HEK293 (cell line): ENCODE measurements around the gene TEX19.

ENCODE experiments used
- CTCF ChIA-PET: fragments of 350-600 bp; formaldehyde crosslinking; extraction: SDS; loops from one replicate; lab custom pipeline; 2021; ENCODE audit warnings: antibody characterized with exemption; lab: Yijun Ruan, JAX
- POLR2A ChIA-PET: fragments of 300-600 bp; formaldehyde crosslinking; extraction: SDS; loops from one replicate; lab custom pipeline; 2020; ENCODE audit warnings: antibody characterized with exemption, inconsistent platforms; lab: Yijun Ruan, JAX
- H3K27ac ChIP-seq: fragments of 200-500 bp; sonication (Bioruptor generic); 2 replicates; pipeline ENCODE4 v1.5.1; 2014; ENCODE audit warnings: low read depth, low read length, control low read depth, inconsistent platforms; ENCODE audit errors: extremely low read depth
- H3K36me3 ChIP-seq, 2 experiments: fragments of 200-500 bp in 1 of 2; sonication (Bioruptor generic) in 1 of 2; 1 replicate in 1 of 2; 2 replicates in 1 of 2; pipeline ENCODE4 v1.5.1; 2014 to 2017; ENCODE audit warnings: inconsistent platforms in 2 of 2, low read length in 2 of 2; ENCODE audit not compliant: control insufficient read depth in 2 of 2, insufficient read depth in 1 of 2
- H3K4me1 ChIP-seq: fragments of 200-500 bp; sonication (Bioruptor generic); 2 replicates; pipeline ENCODE4 v1.5.1; 2014; ENCODE audit warnings: mild to moderate bottlenecking, low read length, inconsistent platforms; ENCODE audit not compliant: control insufficient read depth, insufficient read depth
- H3K4me3 ChIP-seq: 2 replicates; pipeline ENCODE4 v1.5.1; 2011; ENCODE audit warnings: low read depth, mild to moderate bottlenecking, control low read depth, low read length, moderate library complexity
- H3K9me3 ChIP-seq: fragments of 200-500 bp; sonication (Bioruptor generic); 2 replicates; pipeline ENCODE4 v1.5.1; 2014; ENCODE audit warnings: low read depth, low read length, inconsistent platforms; ENCODE audit not compliant: control insufficient read depth, insufficient read depth
- EGR2 ChIP-seq: fragments of 450-650 bp; formaldehyde crosslinking; IDR thresholded peaks from 2 replicates; pipeline ENCODE4 v1.5.1; 2016; ENCODE audit warnings: low read depth, missing biosample characterization, missing genetic modification characterization
- GLIS1 ChIP-seq: fragments of 450-650 bp; formaldehyde crosslinking; IDR thresholded peaks from 2 replicates; pipeline ENCODE4 v1.5.1; 2016; ENCODE audit warnings: missing biosample characterization, missing genetic modification characterization
- GLIS2 ChIP-seq: fragments of 450-650 bp; formaldehyde crosslinking; IDR thresholded peaks from 2 replicates; pipeline ENCODE4 v1.5.1; 2016; ENCODE audit warnings: missing biosample characterization, missing genetic modification characterization
- HOXA7 ChIP-seq: sonication (generic); formaldehyde crosslinking; IDR thresholded peaks from 2 replicates; pipeline ENCODE4 v1.8.1; 2022; ENCODE audit warnings: missing genetic modification reagents, borderline replicate concordance
- ZFP37 ChIP-seq: fragments of 450-650 bp; formaldehyde crosslinking; IDR thresholded peaks from 2 replicates; pipeline ENCODE4 v1.5.1; 2016; ENCODE audit warnings: missing biosample characterization, missing genetic modification characterization
- ZFP41 ChIP-seq: fragments of 450-650 bp; formaldehyde crosslinking; IDR thresholded peaks from 2 replicates; pipeline ENCODE4 v1.5.1; 2016; ENCODE audit warnings: missing biosample characterization, missing genetic modification characterization, borderline replicate concordance
- ZNF132 ChIP-seq: fragments of 450-650 bp; formaldehyde crosslinking; IDR thresholded peaks from 2 replicates; pipeline ENCODE4 v1.5.1; 2017; ENCODE audit warnings: missing biosample characterization, missing genetic modification characterization, borderline replicate concordance
- ZNF391 ChIP-seq: fragments of 450-650 bp; formaldehyde crosslinking; IDR thresholded peaks from 2 replicates; pipeline ENCODE4 v1.5.1; 2016; ENCODE audit warnings: low read depth, missing biosample characterization, missing genetic modification characterization, borderline replicate concordance
- ZNF394 ChIP-seq: fragments of 450-650 bp; formaldehyde crosslinking; IDR thresholded peaks from 2 replicates; pipeline ENCODE4 v1.5.1; 2016; ENCODE audit warnings: missing biosample characterization, missing genetic modification characterization, mild to moderate bottlenecking, moderate library complexity, borderline replicate concordance
- ZNF416 ChIP-seq: fragments of 450-650 bp; formaldehyde crosslinking; IDR thresholded peaks from 2 replicates; pipeline ENCODE4 v1.5.1; 2016; ENCODE audit warnings: missing biosample characterization, missing genetic modification characterization
- ZNF473 ChIP-seq: fragments of 450-650 bp; formaldehyde crosslinking; IDR thresholded peaks from 2 replicates; pipeline ENCODE4 v1.5.1; 2017; ENCODE audit warnings: missing biosample characterization, missing genetic modification characterization
- ZNF555 ChIP-seq: fragments of 450-650 bp; formaldehyde crosslinking; conservative IDR thresholded peaks from 2 replicates; pipeline ENCODE4 v1.5.1; 2017; ENCODE audit warnings: missing biosample characterization, mild to moderate bottlenecking, missing genetic modification characterization, inconsistent platforms
- ZNF558 ChIP-seq: fragments of 450-650 bp; formaldehyde crosslinking; IDR thresholded peaks from 2 replicates; pipeline ENCODE4 v1.5.1; 2016; ENCODE audit warnings: missing biosample characterization, missing genetic modification characterization
- ZNF560 ChIP-seq: fragments of 450-650 bp; formaldehyde crosslinking; IDR thresholded peaks from 2 replicates; pipeline ENCODE4 v1.5.1; 2017; ENCODE audit warnings: missing biosample characterization, missing genetic modification characterization, borderline replicate concordance
- ZNF776 ChIP-seq: fragments of 450-650 bp; formaldehyde crosslinking; IDR thresholded peaks from 2 replicates; pipeline ENCODE4 v1.5.0; 2017; ENCODE audit warnings: missing biosample characterization, missing genetic modification characterization, borderline replicate concordance
- ZNF791 ChIP-seq: fragments of 450-650 bp; formaldehyde crosslinking; IDR thresholded peaks from 2 replicates; pipeline ENCODE4 v1.5.1; 2016; ENCODE audit warnings: missing biosample characterization, missing genetic modification characterization
- TF ChIP-seq, protein P1 (sequence below): fragments of 450-650 bp; formaldehyde crosslinking; IDR thresholded peaks from 2 replicates; pipeline ENCODE4 v1.5.1; 2016; ENCODE audit warnings: missing biosample characterization, missing genetic modification characterization
- TF ChIP-seq, protein P2 (sequence below): fragments of 450-650 bp; formaldehyde crosslinking; IDR thresholded peaks from 2 replicates; pipeline ENCODE4 v1.5.1; 2016; ENCODE audit warnings: missing biosample characterization, missing genetic modification characterization, borderline replicate concordance
- TF ChIP-seq, protein P3 (sequence below): fragments of 450-650 bp; formaldehyde crosslinking; IDR thresholded peaks from 2 replicates; pipeline ENCODE4 v1.5.1; 2016; ENCODE audit warnings: missing biosample characterization, missing genetic modification characterization, low read depth
- TF ChIP-seq, protein P4 (sequence below): fragments of 450-650 bp; formaldehyde crosslinking; IDR thresholded peaks from 2 replicates; pipeline ENCODE4 v1.5.1; 2016; ENCODE audit warnings: missing biosample characterization, missing genetic modification characterization
- TF ChIP-seq, protein P5 (sequence below): fragments of 450-650 bp; formaldehyde crosslinking; IDR thresholded peaks from 2 replicates; pipeline ENCODE4 v1.5.0; 2017; ENCODE audit warnings: missing biosample characterization, missing genetic modification characterization, borderline replicate concordance
- TF ChIP-seq, protein P6 (sequence below): fragments of 450-650 bp; formaldehyde crosslinking; optimal IDR thresholded peaks from 2 replicates; pipeline ENCODE3; 2016; ENCODE audit warnings: missing biosample characterization, mild to moderate bottlenecking, missing genetic modification characterization

Gene TEX19

DNA sequence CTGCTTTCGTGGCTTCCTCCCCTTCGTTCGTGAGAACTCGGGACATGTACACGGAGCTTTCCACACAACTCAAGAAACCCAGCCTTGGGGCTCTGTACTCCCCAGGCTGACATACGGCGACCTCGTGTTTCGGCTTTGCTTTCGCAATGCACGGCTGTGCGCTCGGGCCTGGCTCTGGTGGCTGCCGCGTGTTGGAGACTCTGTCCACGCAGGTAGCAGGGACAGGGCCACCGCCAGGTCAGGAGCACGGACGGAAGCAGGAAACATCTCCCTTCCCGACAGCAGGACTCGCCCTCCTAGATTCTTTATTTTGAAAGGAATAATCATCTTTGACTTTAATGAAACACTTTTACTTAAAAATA lies 29.9 kb downstream of the TEX19 start:
- Histone ChIP-seq H3K36me3 (peaks cover 0 to 20% of the 10 kb centered on the region in 2 experiments; a peak in 1 of 3 replicates), H3K9me3 (no peaks in the 10 kb centered on the region), H3K27ac (no peak overlapping the region), H3K4me1 (no peaks in the 10 kb centered on the region), H3K4me3 (no peak overlapping the region)
- ChIA-PET CTCF (no interaction called here), POLR2A (no interaction called here)
- TF ChIP-seq HOXA7 (CRISPR knock-in tag) (no peak), ZNF416 (no peak), ZNF791 (no peak), EGR2 (no peak), ZNF391 (tag by site-specific recombination) (no peak), ZFP41 (no peak), ZNF555 (tag by site-specific recombination) (no peak), GLIS2 (tag by site-specific recombination) (no peak), ZNF560 (tag by site-specific recombination) (no peak)
- TF ChIP-seq, protein P1, sequence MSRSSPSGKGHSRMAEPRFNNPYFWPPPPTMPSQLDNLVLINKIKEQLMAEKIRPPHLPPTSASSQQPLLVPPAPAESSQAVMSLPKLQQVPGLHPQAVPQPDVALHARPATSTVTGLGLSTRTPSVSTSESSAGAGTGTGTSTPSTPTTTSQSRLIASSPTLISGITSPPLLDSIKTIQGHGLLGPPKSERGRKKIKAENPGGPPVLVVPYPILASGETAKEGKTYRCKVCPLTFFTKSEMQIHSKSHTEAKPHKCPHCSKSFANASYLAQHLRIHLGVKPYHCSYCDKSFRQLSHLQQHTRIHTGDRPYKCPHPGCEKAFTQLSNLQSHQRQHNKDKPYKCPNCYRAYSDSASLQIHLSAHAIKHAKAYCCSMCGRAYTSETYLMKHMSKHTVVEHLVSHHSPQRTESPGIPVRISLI (tag by site-specific recombination), result no peak
- TF ChIP-seq, protein P2, sequence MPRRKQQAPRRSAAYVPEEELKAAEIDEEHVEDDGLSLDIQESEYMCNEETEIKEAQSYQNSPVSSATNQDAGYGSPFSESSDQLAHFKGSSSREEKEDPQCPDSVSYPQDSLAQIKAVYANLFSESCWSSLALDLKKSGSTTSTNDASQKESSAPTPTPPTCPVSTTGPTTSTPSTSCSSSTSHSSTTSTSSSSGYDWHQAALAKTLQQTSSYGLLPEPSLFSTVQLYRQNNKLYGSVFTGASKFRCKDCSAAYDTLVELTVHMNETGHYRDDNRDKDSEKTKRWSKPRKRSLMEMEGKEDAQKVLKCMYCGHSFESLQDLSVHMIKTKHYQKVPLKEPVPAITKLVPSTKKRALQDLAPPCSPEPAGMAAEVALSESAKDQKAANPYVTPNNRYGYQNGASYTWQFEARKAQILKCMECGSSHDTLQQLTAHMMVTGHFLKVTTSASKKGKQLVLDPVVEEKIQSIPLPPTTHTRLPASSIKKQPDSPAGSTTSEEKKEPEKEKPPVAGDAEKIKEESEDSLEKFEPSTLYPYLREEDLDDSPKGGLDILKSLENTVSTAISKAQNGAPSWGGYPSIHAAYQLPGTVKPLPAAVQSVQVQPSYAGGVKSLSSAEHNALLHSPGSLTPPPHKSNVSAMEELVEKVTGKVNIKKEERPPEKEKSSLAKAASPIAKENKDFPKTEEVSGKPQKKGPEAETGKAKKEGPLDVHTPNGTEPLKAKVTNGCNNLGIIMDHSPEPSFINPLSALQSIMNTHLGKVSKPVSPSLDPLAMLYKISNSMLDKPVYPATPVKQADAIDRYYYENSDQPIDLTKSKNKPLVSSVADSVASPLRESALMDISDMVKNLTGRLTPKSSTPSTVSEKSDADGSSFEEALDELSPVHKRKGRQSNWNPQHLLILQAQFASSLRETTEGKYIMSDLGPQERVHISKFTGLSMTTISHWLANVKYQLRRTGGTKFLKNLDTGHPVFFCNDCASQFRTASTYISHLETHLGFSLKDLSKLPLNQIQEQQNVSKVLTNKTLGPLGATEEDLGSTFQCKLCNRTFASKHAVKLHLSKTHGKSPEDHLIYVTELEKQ (tag by site-specific recombination), result no peak
- TF ChIP-seq, protein P3, sequence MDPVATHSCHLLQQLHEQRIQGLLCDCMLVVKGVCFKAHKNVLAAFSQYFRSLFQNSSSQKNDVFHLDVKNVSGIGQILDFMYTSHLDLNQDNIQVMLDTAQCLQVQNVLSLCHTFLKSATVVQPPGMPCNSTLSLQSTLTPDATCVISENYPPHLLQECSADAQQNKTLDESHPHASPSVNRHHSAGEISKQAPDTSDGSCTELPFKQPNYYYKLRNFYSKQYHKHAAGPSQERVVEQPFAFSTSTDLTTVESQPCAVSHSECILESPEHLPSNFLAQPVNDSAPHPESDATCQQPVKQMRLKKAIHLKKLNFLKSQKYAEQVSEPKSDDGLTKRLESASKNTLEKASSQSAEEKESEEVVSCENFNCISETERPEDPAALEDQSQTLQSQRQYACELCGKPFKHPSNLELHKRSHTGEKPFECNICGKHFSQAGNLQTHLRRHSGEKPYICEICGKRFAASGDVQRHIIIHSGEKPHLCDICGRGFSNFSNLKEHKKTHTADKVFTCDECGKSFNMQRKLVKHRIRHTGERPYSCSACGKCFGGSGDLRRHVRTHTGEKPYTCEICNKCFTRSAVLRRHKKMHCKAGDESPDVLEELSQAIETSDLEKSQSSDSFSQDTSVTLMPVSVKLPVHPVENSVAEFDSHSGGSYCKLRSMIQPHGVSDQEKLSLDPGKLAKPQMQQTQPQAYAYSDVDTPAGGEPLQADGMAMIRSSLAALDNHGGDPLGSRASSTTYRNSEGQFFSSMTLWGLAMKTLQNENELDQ, result no peak

DNA sequence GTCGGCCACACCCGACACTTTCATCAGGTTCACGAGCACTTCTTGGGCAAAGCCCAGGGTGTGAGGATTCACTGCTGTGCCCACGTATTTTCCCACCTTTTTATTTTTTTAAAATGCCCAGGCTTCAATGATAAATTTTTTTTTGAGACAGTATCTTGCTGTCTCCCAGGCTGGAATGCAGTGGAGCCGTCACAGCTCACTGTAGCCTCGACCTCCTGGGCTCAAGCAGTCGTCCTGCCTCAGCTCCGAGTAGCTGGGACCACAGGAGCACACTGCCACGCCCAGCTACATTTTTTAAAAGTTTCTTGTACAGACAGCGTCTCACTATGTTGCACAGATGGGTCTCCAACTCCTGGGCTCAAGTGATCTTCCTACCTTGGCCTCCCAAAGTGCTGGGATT lies 30.3 kb downstream of the TEX19 start:
- H3K4me3 ChIP-seq, result no peak overlapping the region
- H3K9me3 ChIP-seq, result no peaks in the 10 kb centered on the region
- H3K36me3 ChIP-seq, result peaks cover 0 to 20% of the 10 kb centered on the region in 2 experiments; a peak in 1 of 3 replicates
- POLR2A ChIA-PET, result no interaction called here
- CTCF ChIA-PET, result no interaction called here
- H3K4me1 ChIP-seq, result no peaks in the 10 kb centered on the region
- H3K27ac ChIP-seq, result no peak overlapping the region
- TF ChIP-seq ZNF394 (tag by site-specific recombination), result no peak
- TF ChIP-seq, protein P4, sequence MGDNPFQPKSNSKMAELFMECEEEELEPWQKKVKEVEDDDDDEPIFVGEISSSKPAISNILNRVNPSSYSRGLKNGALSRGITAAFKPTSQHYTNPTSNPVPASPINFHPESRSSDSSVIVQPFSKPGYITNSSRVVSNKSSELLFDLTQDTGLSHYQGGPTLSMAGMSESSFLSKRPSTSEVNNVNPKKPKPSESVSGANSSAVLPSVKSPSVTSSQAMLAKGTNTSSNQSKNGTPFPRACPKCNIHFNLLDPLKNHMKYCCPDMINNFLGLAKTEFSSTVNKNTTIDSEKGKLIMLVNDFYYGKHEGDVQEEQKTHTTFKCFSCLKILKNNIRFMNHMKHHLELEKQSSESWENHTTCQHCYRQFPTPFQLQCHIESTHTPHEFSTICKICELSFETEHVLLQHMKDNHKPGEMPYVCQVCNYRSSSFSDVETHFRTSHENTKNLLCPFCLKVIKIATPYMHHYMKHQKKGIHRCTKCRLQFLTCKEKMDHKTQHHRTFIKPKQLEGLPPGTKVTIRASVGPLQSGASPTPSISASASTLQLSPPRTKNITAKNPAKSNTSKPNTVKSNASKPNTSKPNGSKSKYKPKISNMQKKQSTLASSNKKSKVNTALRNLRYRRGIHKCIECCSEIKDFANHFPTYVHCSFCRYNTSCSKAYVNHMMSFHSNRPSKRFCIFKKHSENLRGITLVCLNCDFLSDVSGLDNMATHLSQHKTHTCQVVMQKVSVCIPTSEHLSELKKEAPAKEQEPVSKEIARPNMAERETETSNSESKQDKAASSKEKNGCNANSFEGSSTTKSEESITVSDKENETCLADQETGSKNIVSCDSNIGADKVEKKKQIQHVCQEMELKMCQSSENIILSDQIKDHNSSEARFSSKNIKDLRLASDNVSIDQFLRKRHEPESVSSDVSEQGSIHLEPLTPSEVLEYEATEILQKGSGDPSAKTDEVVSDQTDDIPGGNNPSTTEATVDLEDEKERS, result no peak
- TF ChIP-seq ZFP37 (tag by site-specific recombination), result no peak
- no peak for TF ChIP-seq ZNF558
- no peak for TF ChIP-seq GLIS1 (tag by site-specific recombination)
- TF ChIP-seq, protein P5, sequence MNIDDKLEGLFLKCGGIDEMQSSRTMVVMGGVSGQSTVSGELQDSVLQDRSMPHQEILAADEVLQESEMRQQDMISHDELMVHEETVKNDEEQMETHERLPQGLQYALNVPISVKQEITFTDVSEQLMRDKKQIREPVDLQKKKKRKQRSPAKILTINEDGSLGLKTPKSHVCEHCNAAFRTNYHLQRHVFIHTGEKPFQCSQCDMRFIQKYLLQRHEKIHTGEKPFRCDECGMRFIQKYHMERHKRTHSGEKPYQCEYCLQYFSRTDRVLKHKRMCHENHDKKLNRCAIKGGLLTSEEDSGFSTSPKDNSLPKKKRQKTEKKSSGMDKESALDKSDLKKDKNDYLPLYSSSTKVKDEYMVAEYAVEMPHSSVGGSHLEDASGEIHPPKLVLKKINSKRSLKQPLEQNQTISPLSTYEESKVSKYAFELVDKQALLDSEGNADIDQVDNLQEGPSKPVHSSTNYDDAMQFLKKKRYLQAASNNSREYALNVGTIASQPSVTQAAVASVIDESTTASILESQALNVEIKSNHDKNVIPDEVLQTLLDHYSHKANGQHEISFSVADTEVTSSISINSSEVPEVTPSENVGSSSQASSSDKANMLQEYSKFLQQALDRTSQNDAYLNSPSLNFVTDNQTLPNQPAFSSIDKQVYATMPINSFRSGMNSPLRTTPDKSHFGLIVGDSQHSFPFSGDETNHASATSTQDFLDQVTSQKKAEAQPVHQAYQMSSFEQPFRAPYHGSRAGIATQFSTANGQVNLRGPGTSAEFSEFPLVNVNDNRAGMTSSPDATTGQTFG (tag by site-specific recombination), result no peak
- TF ChIP-seq ZNF776, result no peak
- no peak for TF ChIP-seq ZNF473
- TF ChIP-seq ZNF132 (tag by site-specific recombination), result no peak
- TF ChIP-seq, protein P6, sequence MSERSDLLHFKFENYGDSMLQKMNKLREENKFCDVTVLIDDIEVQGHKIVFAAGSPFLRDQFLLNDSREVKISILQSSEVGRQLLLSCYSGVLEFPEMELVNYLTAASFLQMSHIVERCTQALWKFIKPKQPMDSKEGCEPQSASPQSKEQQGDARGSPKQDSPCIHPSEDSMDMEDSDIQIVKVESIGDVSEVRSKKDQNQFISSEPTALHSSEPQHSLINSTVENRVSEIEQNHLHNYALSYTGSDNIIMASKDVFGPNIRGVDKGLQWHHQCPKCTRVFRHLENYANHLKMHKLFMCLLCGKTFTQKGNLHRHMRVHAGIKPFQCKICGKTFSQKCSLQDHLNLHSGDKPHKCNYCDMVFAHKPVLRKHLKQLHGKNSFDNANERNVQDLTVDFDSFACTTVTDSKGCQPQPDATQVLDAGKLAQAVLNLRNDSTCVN (tag by site-specific recombination), result no peak
